Vagina (tissue), 2 donors: ENCODE measurements around the gene FRS2.

ENCODE experiments used
- CTCF ChIP-seq, 3 experiments: fragments of 450-650 bp in 2 of 3; fragments of 200-600 bp in 1 of 3; sonication (generic) in 1 of 3; IDR thresholded peaks; one replicate each; pipeline ENCODE4 v1.5.1; 2017 to 2019; ENCODE audit warnings: antibody characterized with exemption in 3 of 3, mild to moderate bottlenecking in 2 of 3, moderate library complexity in 2 of 3
- POLR2A ChIP-seq, 2 donors: fragments of 450-650 bp; IDR thresholded peaks; one replicate each; pipeline ENCODE4 v1.6.1; 2017; ENCODE audit warnings: antibody characterized with exemption in 2 of 2, mild to moderate bottlenecking in 2 of 2, moderate library complexity in 2 of 2
- POLR2AphosphoS5 ChIP-seq, 2 donors: sonication (generic); formaldehyde crosslinking; IDR thresholded peaks; one replicate each; pipeline ENCODE4 v1.9.0; 2017; ENCODE audit warnings: antibody characterized with exemption in 2 of 2, mild to moderate bottlenecking in 2 of 2, low read depth in 1 of 2; ENCODE audit not compliant: insufficient read depth in 1 of 2

GRCh38 chr12:69623970-69624369 is 153.8 kb downstream of the FRS2 start:
- TF ChIP-seq CTCF (IDR thresholded peaks at IDR 0.05) (no peak), POLR2A (IDR thresholded peaks at IDR 0.05) (no peak), POLR2AphosphoS5 (IDR thresholded peaks at IDR 0.05; ENCODE audit: insufficient read depth in 1 of 2, low read depth in 1 of 2) (no peak)
